Endometrial microvascular endothelial cells (primary cell): Measurements from ENCODE around the gene HOTAIR. TPM values are rescaled to one million over a fixed set of nuclear protein-coding genes. Genes with fewer than 3 reads are reported as not detected.

Experiments
- in situ Hi-C: cut with HindIII; loops from 2 replicates; pipeline ENCODE4 v1.10.0; 2017; ENCODE audit warnings: low sequenced_read_pairs, low pct_unique_long_range_greater_than_20kb; ENCODE audit errors: inconsistent ontology term
- total RNA-seq: library from RNA; depleted of rRNA; stranded (reverse); fragments of >200 nt; gene quantifications from one replicate; pipeline ENCODE4 v1.2.3, GENCODE V29; 2015; ENCODE audit errors: inconsistent ontology term

The HOTAIR gene
- total RNA-seq, 1 donor from 2014 or later, result not detected

DNA sequence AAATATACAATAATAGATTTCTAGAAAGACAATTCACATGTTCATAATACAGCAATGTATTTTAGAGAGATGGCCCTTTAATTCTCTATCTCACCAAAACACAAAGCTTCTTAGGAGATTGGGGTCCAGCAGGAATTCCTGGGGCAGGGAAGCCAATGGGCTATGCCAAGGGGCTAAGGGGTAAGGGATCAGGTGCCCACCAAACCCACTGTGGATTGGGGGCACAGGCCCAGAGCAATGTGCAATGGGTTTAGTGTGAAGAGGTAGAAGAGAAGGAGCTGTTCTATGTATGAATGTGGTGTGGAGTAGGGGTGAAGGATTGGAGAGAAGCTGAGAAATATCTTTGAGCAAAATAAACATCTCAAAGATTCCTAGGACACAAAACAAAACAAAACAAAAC, 33.6 kb downstream of the HOTAIR start:
- in situ Hi-C loops, result no loop called here

DNA sequence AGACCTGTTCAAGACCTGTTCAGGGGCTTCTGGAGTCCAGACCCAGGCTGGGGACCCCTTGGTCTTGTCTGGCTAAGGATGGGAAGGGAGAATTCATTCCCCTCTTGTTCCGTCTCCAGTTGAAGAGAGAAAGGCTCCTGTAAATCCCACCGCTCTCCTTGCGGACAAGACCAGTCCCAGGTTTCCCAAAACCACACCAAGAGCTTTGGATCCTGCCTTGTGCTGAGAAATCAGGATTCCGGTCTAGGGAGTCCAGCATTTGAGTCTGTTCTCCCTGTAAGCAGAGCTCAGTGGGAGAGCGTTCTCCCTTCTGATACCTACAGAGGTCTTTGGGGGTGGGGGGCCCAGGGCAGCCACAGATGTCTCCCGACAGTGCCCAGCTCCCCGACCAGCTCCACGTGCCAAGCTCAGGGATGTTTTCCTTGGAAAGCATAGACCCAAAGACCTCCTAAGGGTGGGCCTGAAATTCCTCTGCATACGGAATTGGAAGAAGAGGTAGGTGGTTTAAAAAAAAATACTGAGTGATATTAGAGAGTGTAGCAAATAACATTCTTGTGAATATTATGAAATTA, 34.2 kb downstream of the HOTAIR start:
- in situ Hi-C loops, result no loop called here

GRCh38 chr12:53939141-53940108, 35.3 kb downstream of the HOTAIR start:
- in situ Hi-C loops, result no loop called here

DNA sequence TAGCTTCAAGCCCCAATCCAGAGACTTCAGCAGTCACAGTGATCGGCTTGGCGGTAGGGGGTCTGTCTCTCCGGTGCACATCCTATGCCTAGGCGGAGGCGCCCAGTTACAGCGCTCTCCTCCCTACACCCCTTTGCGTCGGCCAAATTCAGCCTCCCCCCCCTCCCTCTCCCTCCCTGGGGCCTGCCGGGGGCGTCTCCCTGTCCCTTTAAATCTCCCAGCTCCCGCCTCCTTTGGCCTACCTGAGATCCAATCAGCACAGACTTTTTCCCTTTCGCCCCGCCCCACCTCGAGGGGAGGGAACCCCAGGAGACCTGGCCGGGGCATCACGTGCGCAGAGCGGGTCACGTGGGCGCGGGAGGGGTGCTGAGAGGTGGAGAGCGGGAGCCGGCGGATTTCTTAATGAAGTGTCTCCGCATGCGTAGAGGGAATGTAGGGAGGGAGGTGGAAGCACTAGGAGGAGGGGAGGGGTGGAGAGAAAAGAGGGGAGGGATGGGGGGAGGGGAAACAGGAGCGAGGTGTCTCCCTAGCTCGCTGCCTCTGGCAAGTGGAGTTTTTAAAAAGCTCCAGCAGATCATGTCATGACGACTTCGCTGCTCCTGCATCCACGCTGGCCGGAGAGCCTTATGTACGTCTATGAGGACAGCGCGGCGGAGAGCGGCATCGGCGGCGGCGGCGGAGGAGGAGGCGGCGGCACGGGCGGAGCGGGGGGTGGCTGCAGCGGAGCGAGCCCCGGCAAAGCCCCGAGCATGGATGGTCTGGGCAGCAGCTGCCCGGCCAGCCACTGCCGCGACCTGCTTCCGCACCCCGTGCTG, 36.2 kb downstream of the HOTAIR start, which contains the start of gene HOXC13:
Gene HOXC13 (plus strand): TSS at position 506 of the 815 bp plus-strand sequence. CDS start 76 bp downstream, at position 582.
- in situ Hi-C loops, result no loop called here

DNA sequence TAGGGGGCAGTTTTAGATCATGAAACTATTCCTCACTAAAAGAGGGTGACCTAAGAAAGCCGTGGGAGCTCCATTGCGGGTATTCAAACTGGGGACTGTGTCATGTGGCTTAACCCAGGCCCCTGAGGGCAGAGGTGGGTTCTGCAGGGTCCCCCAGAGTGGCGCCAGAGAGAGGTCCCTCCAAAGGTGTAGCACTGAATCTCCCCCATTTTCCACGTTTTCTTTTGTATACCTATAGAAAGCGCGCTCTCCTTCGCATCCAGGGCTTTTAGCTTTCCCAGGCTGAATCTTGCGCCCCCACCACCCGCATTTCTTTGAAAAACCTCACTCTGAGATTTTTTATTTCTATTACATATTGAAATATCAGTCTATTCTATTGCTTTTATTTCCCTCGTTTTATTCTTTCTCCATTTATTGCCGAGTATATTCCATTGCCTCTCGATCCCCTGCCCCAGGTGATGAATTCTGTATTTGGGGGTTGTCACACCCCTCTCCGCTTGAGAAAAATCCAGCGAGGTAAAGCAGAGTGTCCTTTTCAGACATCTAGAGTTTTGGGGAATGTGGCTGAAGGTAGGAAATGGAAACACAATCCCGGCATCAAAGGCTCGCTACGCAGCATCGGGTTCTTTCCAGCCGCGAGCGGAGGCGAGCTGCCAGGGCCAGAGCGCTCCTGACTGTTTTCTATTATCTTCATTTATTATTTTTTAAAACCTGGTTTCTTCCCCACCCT, 37.0 kb downstream of the HOTAIR start:
- in situ Hi-C loops, result no loop called here

GRCh38 chr12:53937099-53937498, 37.7 kb downstream of the HOTAIR start:
- in situ Hi-C loops, result no loop called here

GRCh38 chr12:53935383-53936341, 39.1 kb downstream of the HOTAIR start:
- in situ Hi-C loops, result no loop called here

DNA sequence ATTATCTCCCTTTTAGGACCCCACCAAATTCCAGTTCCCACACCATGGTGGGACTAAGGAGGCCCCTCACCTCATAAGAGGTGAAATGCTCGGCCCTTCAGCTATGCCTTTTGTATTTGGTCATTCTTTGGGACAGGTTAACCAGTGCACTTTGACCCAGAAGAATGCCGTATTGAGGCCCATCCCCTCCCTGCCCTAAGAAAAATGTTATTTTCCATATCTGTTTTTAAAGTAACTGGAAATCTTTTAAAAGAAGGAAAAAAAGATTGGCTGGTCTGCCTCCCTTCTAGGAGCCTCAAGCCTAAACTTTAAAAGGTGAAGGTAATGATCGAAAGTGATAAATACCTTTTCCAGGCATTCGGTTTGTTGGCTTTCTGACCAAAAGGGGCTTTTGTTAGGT, 41.8 kb downstream of the HOTAIR start:
- in situ Hi-C loops, result no loop called here

GRCh38 chr12:53931844-53932581, 42.7 kb downstream of the HOTAIR start:
- in situ Hi-C loops, result no loop called here

DNA sequence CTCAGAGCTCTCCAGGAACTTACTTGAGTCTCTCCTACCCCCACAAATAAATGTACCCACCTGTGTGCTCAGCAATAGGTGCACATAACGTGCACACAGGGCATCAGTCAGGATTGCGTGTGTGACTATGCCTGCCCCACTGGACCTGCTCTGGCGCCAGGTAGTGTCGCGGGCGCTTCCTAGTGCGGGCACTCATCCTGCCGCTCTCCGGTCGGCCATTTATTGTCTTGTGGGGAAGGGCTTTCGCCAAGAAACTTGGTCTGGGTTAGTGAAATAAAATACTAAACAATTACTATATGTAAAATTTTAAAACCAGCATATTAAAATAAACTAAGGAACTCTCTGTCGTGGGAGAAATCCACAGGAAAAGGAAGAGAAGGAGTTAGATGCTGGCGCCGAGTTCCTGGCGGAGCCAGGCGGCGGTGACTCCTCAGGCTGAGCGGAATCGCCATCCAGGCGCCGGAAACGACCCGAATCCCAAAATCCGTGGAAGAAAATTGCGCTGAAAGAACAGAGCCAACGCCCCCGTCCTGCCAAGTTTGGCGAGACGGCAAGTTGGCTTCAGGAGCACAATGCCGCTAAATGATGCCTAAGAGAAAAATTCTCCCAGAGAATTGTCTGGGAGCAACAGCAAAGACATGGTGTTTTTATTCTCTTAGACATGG, 44.0 kb downstream of the HOTAIR start:
- in situ Hi-C loops, result no loop called here

DNA sequence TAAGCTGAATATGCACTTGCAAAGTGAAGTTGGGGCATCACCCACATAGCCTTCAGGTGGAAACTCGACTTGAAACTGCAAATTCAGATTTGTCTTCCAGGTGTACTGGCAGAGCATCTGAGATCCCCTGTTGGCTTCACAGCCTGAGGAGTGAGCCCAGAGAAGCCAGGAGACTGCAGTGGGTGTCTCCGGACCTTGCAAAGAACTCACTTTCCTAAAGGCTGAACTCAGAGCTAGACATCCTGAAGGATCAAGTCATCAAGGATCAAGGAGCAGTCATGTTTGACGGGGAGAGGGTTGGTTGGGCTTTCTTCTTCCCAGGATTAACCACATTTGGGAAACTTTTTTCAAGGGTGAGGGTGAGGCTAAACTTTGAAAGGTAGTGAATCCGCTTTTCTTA, 45.2 kb downstream of the HOTAIR start:
- in situ Hi-C loops, result no loop called here

DNA sequence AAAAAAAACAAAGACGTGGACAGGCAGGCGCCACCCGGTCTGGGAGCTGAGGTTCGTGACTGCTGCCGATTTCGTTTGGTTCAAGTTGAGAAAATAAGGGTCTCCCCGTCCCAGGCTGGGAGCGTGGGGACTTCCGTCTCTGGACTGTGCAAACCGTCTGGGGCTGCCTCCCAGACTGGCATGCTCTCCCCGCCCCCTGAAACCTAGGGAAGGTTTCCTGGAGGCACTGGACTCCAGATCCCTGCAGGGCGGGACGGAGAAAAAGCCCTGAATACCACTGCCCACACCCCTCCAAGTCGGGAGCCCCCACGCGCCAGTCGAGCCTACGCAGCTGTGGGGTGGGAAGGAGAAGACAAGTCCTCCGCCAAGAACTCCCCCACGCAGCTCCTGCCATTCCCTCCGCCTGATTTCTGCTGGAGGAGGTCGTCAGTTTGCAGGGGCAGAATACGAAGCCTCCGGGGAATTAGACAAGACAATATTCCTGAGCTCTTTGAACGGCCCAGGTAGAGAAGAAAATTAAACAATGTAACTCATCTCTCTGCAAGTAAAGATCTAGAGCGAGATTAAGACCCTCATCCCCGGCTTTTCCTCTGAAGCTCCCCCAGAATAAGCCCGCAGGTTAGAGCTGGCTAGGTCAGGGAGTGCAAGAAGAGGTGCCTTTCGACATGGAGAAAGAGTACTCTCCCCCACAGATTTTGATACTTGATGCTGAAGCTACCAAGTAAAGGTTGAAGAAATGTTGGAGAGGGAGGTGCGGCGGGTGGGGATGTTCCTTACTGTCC, 46.5 kb downstream of the HOTAIR start:
- in situ Hi-C loops, result no loop called here

- in situ Hi-C loops, result no loop called here
Measured at GRCh38 chr12:53927220-53928029, 47.3 kb downstream of the HOTAIR start.

DNA sequence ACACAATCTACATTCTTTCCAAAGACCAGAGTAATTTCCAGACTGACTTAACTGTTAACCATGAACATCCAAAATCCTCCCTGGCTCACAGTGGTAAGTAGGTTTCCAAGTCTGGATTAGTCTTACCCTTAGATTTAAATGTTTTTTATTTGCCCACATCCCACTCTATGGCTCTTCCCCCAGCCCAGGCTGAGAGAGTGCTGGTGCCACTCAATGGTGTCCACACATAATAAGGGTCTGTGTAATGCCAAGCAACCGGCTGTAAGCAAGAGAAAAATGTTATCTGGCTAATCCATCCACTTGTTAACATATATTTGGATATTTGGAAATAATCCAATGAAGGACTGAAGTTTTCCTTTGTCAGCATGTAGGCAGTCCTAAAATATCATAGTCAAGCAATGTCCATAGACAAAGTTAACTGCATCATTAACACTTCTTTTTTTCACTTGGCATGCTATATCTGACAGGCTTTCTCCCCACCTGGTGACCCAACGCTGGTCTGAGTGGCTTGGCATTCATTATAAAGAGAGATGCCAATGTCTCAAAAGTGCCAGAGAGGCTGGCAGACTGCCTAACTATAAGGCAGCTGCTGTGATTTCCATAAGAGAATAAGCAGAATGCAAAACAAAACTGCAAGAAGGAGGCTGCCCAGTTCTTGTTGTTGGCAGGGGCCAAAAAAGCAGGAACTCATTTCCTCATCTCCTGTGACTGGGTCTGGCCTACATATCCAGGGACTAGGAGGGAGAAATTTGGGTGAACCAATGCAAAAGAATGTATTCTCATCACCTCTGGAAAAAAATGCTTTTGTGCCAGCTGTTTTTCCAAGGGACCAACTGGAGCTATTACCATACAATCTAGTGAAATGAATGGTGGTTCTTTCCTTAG, 50.0 kb downstream of the HOTAIR start:
- in situ Hi-C loops, result no loop called here
